HG03139 (cell line): ENCODE results near the gene CYP2R1.
A peak's percentile ranks its signal among the peaks of the same experiment; 100 is the strongest.
"Not testable (repeated sequence)": the region's sequence is repeated elsewhere in the genome, so short reads cannot be mapped to it uniquely, and the experiment has no call there.

Experiments
- ATAC-seq: cut with Tn5 transposase; IDR thresholded peaks from one replicate; pipeline ENCODE4 v1.9.1; 2021; ENCODE audit not compliant: unreplicated experiment

The CYP2R1 gene

DNA sequence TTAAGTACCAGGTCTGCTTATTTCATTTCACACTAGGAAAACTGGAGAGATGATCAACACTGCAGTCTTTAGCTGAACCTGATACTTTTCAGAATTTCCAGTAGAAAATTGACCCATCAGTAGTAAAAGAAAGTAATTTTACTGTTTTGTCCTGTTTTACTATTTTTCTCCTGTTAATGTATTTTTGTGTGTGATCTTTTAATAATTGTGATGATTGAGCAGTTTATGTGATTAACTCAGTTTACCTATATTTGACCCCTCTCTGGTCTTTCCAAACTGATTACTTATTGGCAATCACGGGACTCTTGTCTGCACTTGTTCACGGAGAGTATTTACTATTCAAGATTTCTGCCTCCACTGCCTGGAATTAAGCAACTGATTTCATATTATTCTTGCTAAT is 546 bp upstream of the CYP2R1 start:
- ATAC-seq: no peak

GRCh38 chr11:14891143-14892035 is 642 bp downstream of the CYP2R1 start:
- ATAC-seq: peak; percentile 43

- ATAC-seq: no peak
Measured at GRCh38 chr11:14886513-14886912, 5.5 kb downstream of the CYP2R1 start.

DNA sequence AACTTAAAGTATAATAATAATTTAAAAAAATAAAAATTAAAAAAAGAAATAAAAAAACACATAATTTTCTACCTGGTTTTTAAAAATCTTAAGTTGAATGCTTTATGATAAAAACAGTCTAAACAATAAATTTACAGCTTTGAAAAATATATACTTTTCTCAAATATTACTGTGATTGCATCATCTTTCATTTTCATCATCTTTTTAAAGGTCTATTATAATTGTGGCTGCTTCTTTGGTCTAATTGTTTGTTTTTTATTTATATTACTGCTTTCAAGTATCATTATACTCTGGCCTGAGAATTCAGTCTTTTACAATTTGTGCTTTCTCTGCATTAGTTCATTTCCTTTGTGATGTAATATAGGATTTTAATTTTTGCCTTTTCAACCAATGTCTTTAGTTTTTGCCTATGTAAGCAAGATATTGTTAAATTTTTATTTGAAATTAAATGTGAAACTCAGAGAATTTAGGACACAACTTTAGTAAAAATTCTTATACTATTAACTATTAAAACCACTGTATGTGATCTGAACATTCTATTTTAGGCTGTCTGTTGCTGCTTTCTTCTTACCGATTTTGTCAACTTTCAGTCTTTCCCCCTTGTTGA is 7.3 kb downstream of the CYP2R1 start:
- ATAC-seq: no peak

DNA sequence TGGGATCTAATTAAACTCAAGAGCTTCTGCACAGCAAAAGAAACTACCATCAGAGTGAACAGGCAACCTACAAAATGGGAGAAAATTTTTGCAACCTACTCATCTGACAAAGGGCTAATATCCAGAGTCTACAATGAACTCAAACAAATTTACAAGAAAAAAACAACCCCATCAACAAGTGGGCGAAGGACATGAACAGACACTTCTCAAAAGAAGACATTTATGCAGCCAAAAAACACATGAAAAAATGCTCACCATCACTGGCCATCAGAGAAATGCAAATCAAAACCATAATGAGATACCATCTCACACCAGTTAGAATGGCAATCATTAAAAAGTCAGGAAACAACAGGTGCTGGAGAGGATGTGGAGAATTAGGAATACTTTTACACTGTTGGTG is 8.3 kb downstream of the CYP2R1 start:
- not testable (repeated sequence) for ATAC-seq

DNA sequence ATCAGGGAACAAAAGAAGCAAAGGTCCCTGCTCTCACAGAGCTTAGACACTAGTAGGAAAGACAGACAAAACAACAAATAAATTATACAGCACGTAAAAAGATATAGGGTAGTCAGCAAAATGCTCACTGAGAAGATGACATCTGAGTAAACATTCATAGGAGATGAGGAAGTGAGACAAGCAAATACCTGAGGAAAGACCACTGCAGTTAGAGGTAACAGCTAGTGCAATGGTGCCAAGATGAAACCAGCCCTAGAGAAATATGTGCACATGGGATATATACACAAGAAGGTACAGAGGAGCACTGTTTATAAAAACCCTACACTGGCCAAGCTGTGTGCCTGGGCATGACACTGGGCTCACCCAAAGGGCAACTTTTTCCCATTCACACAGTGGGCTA is 9.8 kb downstream of the CYP2R1 start:
- ATAC-seq: no peak

DNA sequence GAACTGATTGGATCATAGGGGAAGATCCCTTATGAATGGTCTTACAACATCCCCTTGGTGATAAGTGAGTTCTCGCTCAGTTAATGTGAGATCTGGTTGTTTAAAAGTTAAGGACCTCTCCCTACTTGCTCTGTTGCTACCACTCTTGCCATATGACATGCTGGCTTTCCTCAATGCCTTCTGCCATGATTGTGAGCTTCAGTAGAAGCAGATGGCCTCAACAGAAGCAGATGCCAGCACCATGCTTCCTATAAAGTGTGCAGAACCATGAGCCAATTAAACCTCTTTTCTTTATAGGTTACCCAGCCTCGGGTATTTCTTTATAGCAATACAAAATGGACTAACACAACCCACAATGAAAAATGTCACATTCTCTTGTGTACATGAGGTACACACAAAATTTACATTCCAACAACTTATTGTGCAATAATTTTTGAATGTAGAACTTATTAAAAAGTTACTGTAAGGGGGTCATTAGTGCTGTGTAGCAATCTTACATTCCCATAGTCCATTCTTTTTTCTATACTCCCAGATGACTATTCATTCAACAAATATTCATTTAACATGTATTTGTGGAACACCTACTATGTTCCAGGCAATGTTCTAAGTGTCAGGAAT is 10.3 kb downstream of the CYP2R1 start:
- no peak for ATAC-seq

DNA sequence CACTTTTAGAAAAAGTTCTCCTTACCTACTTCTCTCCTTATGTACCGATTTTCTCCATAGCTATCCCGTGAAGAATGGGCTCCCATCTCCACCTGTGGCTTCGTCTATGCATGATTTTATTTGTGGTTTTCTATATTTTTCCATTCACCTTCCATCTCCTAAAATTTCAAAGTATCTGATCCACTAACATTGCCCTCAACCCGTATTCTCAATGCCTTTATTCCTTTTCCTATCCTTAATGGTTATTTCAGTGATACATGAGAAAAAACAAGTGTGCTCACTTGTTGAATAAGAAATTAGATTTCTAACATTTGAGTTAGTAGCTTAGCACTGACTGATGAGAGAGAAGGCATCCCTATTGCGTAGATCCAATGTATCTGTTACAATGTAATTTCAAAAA is 16.9 kb downstream of the CYP2R1 start:
- ATAC-seq: no peak

DNA sequence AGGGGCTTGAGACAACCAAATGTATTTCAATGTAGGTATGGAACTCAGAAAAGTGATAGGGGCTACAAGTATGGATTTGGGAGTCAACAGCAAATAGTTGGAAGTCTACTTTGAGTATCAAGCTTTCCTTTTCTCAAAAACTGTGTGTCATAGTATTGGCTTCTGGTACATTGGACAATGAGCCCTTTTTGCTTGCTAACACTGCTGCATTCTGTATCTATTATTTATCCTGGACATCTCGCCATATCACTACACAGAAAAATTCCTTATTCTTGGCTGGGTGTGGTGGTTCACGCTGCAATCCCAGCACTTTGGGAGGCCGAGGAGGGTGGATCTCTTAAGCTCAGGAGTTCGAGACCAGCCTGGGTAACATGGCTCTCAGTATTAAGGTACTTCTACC is 18.4 kb downstream of the CYP2R1 start:
- ATAC-seq: no peak

DNA sequence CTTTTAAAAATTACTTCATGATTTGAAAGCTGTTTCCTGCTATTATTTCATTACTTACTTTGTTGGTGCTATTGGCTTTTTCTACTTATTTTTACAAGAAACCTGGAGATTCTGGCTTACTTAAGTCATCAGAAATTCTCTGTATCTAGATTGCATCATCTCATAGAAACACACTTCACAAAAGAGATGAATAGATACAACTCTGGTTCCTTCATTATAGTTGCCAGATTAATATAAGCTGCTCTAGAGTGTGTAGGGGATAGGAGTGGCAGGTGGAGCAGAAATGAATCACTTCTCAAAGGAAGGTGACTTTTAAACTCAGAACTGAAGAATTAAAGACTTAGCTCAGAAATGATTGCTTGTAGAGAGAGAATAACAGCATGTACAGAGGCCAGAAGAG is 20.0 kb downstream of the CYP2R1 start:
- no peak for ATAC-seq

- ATAC-seq: not testable (repeated sequence)
Measured at GRCh38 chr11:14863775-14864174, 28.3 kb downstream of the CYP2R1 start.

GRCh38 chr11:14861680-14862079 is 30.4 kb downstream of the CYP2R1 start:
- ATAC-seq: no peak

DNA sequence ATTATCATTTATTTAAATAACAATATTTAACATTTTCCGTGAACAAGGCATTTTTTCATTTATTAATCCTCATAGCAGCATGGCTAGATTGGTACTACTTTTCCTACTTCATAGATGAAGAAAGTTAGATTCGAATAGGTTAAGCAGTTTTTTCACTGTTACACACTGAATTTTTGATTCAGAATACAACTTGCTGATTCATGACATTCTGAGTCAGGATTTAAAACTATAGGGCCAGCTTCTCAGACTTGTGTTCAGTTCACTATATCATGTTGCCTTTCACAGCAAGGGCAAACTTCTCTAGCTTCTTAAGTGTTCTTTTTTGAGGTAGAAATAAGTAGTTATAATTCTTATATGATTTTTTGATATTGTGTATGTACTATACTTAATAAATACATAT is 31.5 kb downstream of the CYP2R1 start:
- ATAC-seq: no peak

DNA sequence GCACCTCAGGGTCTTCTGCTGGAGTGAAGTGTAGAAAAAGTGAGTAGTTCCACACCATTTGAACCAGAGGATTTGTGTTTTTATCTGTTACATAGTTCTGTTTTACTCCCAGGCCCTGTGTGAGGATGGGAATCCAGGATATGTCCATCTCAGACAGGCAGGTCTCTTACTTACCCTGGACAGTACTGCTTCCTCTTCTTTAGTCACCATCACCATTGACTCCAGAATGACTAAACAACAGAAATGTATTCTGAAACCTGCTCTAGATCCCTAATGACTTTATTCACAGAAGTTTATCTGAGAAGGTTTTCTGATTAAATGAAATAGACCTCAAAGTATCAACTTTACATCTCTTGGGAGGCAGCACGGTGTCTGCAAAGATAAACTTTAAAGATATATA is 33.6 kb downstream of the CYP2R1 start:
- no peak for ATAC-seq

GRCh38 chr11:14857621-14858020 is 34.4 kb downstream of the CYP2R1 start:
- ATAC-seq: no peak

- ATAC-seq: no peak
Measured at GRCh38 chr11:14855890-14856289, 36.1 kb downstream of the CYP2R1 start.

- no peak for ATAC-seq
Measured at GRCh38 chr11:14854057-14854456, 38.0 kb downstream of the CYP2R1 start.

GRCh38 chr11:14852571-14853177 is 39.4 kb downstream of the CYP2R1 start:
- no peak for ATAC-seq

- no peak for ATAC-seq
Measured at GRCh38 chr11:14842002-14842401, 50.0 kb downstream of the CYP2R1 start.

DNA sequence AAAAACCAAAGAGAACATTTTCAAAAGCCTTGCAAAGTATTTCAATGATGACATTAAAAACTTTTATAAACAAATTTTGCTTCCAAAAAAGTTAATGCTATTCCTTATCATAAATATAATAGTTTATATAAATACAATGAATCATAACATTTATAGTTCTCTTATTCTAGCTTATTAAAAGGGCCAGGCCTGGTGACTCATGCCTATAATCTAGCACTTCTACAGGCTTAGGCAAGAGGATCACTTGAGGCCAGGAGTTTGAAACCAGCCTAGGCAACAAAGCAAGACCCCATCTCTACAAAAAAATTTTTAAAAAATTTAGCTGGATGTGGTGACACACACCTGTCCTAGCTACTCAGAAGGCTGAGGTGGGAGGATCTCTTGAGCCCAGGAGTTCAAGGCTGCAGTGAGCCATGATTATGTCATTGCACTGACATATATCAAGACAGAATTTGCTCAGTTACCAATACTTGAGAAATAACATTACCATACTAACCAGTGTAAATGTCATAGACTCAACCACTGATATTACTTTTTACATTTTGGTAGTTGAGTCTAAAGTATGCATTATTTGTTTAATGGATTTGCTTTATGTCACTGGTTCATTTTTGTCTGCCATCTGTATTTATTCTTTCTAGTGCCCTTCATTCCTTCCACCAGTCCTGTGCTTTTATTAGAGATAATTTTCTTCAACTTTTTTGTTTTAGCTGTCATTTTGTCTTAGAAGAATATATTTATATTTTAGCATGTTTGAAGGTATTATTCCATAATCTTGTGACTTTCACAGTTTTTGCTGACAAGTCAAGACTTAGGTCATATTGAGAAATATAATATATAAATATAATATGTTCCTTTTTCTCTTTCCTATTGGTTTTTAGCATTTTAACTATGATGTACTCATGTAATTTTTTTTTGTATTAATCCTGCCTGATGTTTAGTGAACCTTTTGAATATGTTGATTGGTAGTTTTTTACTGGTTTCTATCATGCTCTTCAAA is 56.2 kb downstream of the CYP2R1 start:
- no peak for ATAC-seq
